Measurements from ENCODE around the gene OSBPL10.
"Not testable (repeated sequence)": the region's sequence is repeated elsewhere in the genome, so short reads cannot be mapped to it uniquely, and the experiment has no call there.

Gene OSBPL10

GRCh38 chr3:31815006-31815405, 166.1 kb downstream of the OSBPL10 start:
- DNase-seq (ENCODE audit: low read depth in 2 of 2): no peak

GRCh38 chr3:31813686-31814085, 167.4 kb downstream of the OSBPL10 start:
- DNase-seq (ENCODE audit: low read depth in 2 of 2): no peak

GRCh38 chr3:31813197-31813596, 167.9 kb downstream of the OSBPL10 start:
- no peak for DNase-seq (ENCODE audit: low read depth in 2 of 2)

GRCh38 chr3:31810991-31811433, 170.1 kb downstream of the OSBPL10 start:
- DNase-seq (ENCODE audit: low read depth in 2 of 2): no peak

DNA sequence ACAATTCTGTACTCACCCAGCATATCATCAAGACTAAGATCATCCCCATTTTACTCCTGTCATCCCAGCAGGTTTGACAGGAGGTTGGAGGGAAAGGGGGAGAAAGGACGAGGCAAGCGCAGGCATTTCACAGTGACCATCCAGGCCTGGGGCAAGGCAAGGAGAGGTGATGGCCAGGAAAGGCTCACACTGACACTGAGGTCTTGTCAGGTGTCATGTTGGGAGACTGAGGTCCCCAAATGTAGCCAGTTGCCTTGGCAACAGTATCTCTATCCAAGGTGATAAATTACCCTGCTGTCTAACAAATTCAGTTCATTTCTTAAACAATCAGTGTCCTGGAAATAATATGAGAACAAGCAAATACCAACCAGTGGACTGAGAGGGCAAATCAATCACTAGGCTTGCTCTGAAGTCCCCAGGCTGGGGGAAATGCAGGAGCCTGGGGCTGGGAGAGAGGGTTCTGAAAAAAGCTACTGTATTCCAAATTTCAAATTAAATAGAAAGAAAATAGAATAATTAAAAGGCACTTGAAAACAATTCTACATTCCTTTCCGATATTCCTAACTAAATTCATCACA, 172.8 kb downstream of the OSBPL10 start:
- DNase-seq (ENCODE audit: low read depth in 2 of 2): no peak

- DNase-seq (ENCODE audit: low read depth in 2 of 2): no peak
Observed at GRCh38 chr3:31804251-31805051, 176.6 kb downstream of the OSBPL10 start.

- DNase-seq (ENCODE audit: low read depth in 2 of 2): no peak
Observed at GRCh38 chr3:31802981-31803740, 177.9 kb downstream of the OSBPL10 start.

GRCh38 chr3:31800436-31800835, 180.6 kb downstream of the OSBPL10 start:
- DNase-seq (ENCODE audit: low read depth in 2 of 2): no peak

DNA sequence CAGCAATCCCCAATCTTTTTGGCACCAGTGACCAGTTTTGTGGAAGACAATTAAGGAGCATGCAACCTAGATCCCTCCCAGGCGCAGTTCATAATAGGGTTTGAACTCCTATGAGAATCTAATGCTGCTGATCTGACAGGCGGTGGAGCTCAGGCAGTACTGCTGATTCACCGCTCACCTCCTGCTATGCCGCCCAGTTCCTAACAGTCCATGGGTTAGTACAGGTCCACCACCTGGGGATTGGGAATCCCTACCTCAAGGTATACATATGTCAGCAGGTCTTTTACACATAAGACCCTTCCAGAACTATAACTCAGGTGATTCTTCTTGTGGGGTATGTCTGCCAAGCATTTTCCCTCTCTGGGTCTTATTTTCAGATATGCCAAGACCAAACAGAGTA, 182.2 kb downstream of the OSBPL10 start:
- DNase-seq (ENCODE audit: low read depth in 2 of 2): no peak

GRCh38 chr3:31793821-31794220, 187.2 kb downstream of the OSBPL10 start:
- DNase-seq (ENCODE audit: low read depth in 2 of 2): no peak

DNA sequence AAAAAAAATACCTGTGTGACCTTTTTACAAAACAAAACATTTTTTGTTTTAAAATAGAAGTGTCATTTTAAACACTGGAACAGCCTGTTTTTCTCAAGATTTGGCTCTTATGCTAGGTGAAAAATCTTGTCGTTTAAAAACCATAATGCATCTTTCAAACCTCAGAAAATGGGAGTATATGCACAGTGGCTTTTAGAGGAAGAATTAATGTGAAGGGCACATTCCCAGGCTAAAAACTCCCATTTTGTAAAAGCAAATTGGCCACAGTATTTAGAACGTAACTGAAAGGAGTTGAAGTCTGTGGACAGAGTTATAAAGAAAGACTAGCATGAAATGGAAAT, 190.0 kb downstream of the OSBPL10 start:
- no peak for DNase-seq (ENCODE audit: low read depth in 2 of 2)

DNA sequence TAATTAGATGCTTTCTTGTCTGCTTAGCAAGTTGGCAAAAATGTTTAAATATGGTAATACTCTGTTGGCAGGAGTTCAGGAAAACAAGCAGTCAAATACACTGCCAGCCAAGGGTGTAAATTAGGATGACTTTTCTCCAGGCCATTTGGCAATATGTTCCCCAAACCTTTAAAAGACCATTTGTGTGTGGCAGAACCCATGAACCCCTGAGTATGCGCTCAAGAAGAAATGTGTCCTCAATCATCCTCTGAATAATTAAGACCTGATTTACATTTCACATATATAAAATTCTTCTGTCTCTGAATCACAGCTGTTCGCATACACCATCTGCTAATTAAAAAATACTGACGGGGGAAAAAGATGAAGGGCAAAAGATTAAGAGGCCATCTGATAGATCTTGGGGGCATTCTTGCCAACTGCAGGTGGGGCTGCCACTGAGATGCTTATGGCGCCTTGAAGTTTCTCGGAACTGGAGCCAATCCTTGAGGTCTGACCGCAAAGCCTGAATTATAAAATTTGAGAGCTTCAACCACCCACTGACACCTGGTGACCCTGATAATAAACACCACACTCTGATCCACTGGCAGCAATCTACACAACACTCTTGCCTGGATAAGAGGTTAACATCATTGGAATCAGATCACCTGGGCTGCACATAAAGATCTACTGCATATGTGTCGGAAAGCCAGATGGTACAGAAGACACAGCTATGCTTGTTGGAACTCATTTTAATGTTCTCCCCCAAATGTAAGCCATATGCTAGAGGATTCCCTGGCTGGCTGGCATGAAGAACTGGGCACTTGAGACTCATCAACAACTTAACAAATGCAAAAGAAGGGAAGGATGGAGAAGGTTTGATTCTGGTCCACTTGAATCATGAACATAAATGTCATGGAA, 190.6 kb downstream of the OSBPL10 start:
- DNase-seq (ENCODE audit: low read depth in 2 of 2): no peak

DNA sequence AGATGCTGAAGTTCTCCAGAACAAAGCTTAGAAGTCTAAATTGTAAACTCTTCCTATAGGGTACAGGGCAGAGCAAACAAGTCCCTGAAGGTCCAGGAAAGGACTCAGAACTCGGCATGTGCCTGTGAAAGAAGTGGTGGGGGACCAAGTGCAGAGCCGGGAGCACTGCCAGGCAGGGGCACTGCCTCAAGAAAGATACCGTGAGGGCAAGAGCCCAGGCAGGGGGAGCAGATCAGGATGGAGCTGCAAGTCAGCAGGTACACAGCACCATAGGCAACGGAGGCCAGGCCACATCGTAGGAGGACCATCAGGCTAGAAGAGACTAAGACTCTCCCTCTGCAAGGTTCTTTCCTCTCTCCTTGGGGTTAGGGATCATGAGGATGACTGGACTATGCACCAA, 191.6 kb downstream of the OSBPL10 start:
- no peak for DNase-seq (ENCODE audit: low read depth in 2 of 2)

- no peak for DNase-seq (ENCODE audit: low read depth in 2 of 2)
Observed at GRCh38 chr3:31785734-31786133, 195.3 kb downstream of the OSBPL10 start.

- DNase-seq (ENCODE audit: low read depth in 2 of 2): no peak
Observed at GRCh38 chr3:31785286-31785685, 195.8 kb downstream of the OSBPL10 start.

- not testable (repeated sequence) for DNase-seq (ENCODE audit: low read depth in 2 of 2)
Observed at GRCh38 chr3:31783851-31784250, 197.2 kb downstream of the OSBPL10 start.

- not testable (repeated sequence) for DNase-seq (ENCODE audit: low read depth in 2 of 2)
Observed at GRCh38 chr3:31782306-31782705, 198.8 kb downstream of the OSBPL10 start.

- DNase-seq (ENCODE audit: low read depth in 2 of 2): no peak
Observed at GRCh38 chr3:31779514-31779913, 201.5 kb downstream of the OSBPL10 start.

- no peak for DNase-seq (ENCODE audit: low read depth in 2 of 2)
Observed at GRCh38 chr3:31777887-31778286, 203.2 kb downstream of the OSBPL10 start.

- no peak for DNase-seq (ENCODE audit: low read depth in 2 of 2)
Observed at GRCh38 chr3:31777092-31777491, 204.0 kb downstream of the OSBPL10 start.

- DNase-seq (ENCODE audit: low read depth in 2 of 2): no peak
Observed at GRCh38 chr3:31776016-31776415, 205.0 kb downstream of the OSBPL10 start.

DNA sequence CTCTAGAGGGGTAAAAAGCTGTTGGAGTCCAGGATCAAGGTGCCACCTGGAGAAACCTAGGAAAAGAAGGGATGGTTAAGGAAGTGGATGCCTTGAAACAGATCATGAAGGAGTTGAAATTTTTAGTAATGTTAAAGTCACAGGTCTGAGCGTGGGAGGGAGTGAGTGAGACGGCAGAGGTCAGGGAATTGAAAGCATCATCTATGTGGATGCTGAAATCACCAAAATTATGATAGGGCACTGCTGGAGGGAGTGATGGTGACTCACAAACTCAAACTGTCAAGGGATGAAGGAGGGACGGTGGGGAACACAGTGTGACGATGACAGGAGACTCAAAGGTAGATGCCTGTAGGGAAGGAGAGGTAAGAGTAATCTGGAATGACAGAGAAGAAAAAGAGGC, 205.7 kb downstream of the OSBPL10 start:
- DNase-seq (ENCODE audit: low read depth in 2 of 2): no peak
